Activated CD8-positive, alpha-beta memory T cell treated with anti-CD3 and anti-CD28 coated beads for 48 hours (primary cell): ENCODE data around the gene SLC49A3.
"Not testable (repeated sequence)": the region's sequence is repeated elsewhere in the genome, so short reads cannot be mapped to it uniquely, and the experiment has no call there.

Experiments
- DNase-seq, 3 experiments: peaks; one replicate each; pipeline ENCODE4 v3.0.0-alpha.2; 2020; ENCODE audit warnings: low read depth in 2 of 3, low spot score in 2 of 3

Gene SLC49A3

GRCh38 chr4:703336-704197 lies 14.6 kb upstream of the SLC49A3 start:
- DNase-seq: no peak

- no peak for DNase-seq
Measured at GRCh38 chr4:702618-703048, 13.7 kb upstream of the SLC49A3 start.

GRCh38 chr4:700587-701264 lies 11.8 kb upstream of the SLC49A3 start:
- DNase-seq: no peak

- no peak for DNase-seq
Measured at GRCh38 chr4:699816-700580, 11.0 kb upstream of the SLC49A3 start.

GRCh38 chr4:694341-694940 lies 5.5 kb upstream of the SLC49A3 start:
- not testable (repeated sequence) for DNase-seq

GRCh38 chr4:692771-693554 lies 4.0 kb upstream of the SLC49A3 start:
- no peak for DNase-seq

GRCh38 chr4:689723-690122 lies 772 bp upstream of the SLC49A3 start:
- no peak for DNase-seq

GRCh38 chr4:687971-688853 lies 739 bp downstream of the SLC49A3 start:
- no peak for DNase-seq

GRCh38 chr4:687048-687970 lies 1.6 kb downstream of the SLC49A3 start:
- no peak for DNase-seq

- DNase-seq: no peak
Measured at GRCh38 chr4:686413-687040, 2.4 kb downstream of the SLC49A3 start.

- DNase-seq: no peak
Measured at GRCh38 chr4:685679-686412, 3.1 kb downstream of the SLC49A3 start.

GRCh38 chr4:684623-685327 lies 4.2 kb downstream of the SLC49A3 start:
- DNase-seq: no peak

GRCh38 chr4:683982-684622 lies 4.8 kb downstream of the SLC49A3 start:
- no peak for DNase-seq

- no peak for DNase-seq
Measured at GRCh38 chr4:683247-683897, 5.6 kb downstream of the SLC49A3 start.

- no peak for DNase-seq
Measured at GRCh38 chr4:682490-683172, 6.3 kb downstream of the SLC49A3 start.
